ENCODE measurements around the gene BMP7. TPM values are rescaled to one million over a fixed set of nuclear protein-coding genes. Genes with fewer than 3 reads are reported as not detected.

The BMP7 gene
- total RNA-seq, 2 experiments from 2014 or later, result not detected

- Histone ChIP-seq H3K36me3 (ENCODE audit: insufficient read depth, low read length) (no peaks in the 10 kb centered on the region), H3K4me1 (ENCODE audit: insufficient read depth, low read length) (no peaks in the 10 kb centered on the region), H3K27ac (ENCODE audit: low read depth in 1 of 2, low read length in 2 of 2) (no peak overlapping the region), H3K4me3 (ENCODE audit: low read length) (no peak overlapping the region), H3K27me3 (ENCODE audit: control insufficient read depth in 1 of 2, insufficient read depth in 2 of 2, low read length in 2 of 2) (no peaks in the 10 kb centered on the region), H3K9me3 (ENCODE audit: control insufficient read depth in 1 of 2, insufficient read depth in 1 of 2, low read length in 2 of 2) (peaks cover 0 to 4% of the 10 kb centered on the region in 2 experiments)
- no peaks in the 10 kb centered on the region for H3K4me1 Mint-ChIP-seq (ENCODE audit: low read depth)
- no peak for TF ChIP-seq CTCF (IDR thresholded peaks at IDR 0.05)
- CTCF ChIA-PET, result no interaction called here
- intact Hi-C loops (cut with DNase I, micrococcal nuclease), result no loop called here
- no peak overlapping the region for H3K27ac Mint-ChIP-seq
- no peak overlapping the region for H3K4me3 Mint-ChIP-seq
- no peaks in the 10 kb centered on the region for H3K9me3 Mint-ChIP-seq
- ATAC-seq (ENCODE audit: poor library complexity) (no peak), DNase-seq (no peak)
- peaks cover 24% of the 10 kb centered on the region for H3K27me3 Mint-ChIP-seq
- POLR2A ChIA-PET, result no interaction called here
- H3K36me3 Mint-ChIP-seq (ENCODE audit: low read depth), result no peaks in the 10 kb centered on the region
Observed at GRCh38 chr20:57214427-57214826, 52.0 kb downstream of the BMP7 start.

GRCh38 chr20:57213924-57214323, 52.5 kb downstream of the BMP7 start:
- intact Hi-C loops (cut with DNase I, micrococcal nuclease), result no loop called here
- H3K4me1 ChIP-seq (ENCODE audit: insufficient read depth, low read length), result no peaks in the 10 kb centered on the region
- ATAC-seq (ENCODE audit: poor library complexity), result no peak
- Mint-ChIP-seq H3K27me3 (peaks cover 24% of the 10 kb centered on the region), H3K27ac (no peak overlapping the region), H3K4me3 (no peak overlapping the region), H3K9me3 (no peaks in the 10 kb centered on the region), H3K4me1 (ENCODE audit: low read depth) (no peaks in the 10 kb centered on the region), H3K36me3 (ENCODE audit: low read depth) (no peaks in the 10 kb centered on the region)
- POLR2A ChIA-PET, result no interaction called here
- H3K27ac ChIP-seq (ENCODE audit: low read depth in 1 of 2, low read length in 2 of 2), result no peak overlapping the region
- no peak for TF ChIP-seq CTCF (IDR thresholded peaks at IDR 0.05)
- H3K36me3 ChIP-seq (ENCODE audit: insufficient read depth, low read length), result no peaks in the 10 kb centered on the region
- DNase-seq, result no peak
- no peaks in the 10 kb centered on the region for H3K27me3 ChIP-seq (ENCODE audit: control insufficient read depth in 1 of 2, insufficient read depth in 2 of 2, low read length in 2 of 2)
- H3K9me3 ChIP-seq (ENCODE audit: control insufficient read depth in 1 of 2, insufficient read depth in 1 of 2, low read length in 2 of 2), result peaks cover 0 to 4% of the 10 kb centered on the region in 2 experiments
- H3K4me3 ChIP-seq (ENCODE audit: low read length), result no peak overlapping the region
- CTCF ChIA-PET, result no interaction called here

- no peak for DNase-seq
- H3K4me3 ChIP-seq (ENCODE audit: low read length), result no peak overlapping the region
- H3K9me3 ChIP-seq (ENCODE audit: control insufficient read depth in 1 of 2, insufficient read depth in 1 of 2, low read length in 2 of 2), result peaks cover 0 to 4% of the 10 kb centered on the region in 2 experiments
- no peak overlapping the region for H3K27ac ChIP-seq (ENCODE audit: low read depth in 1 of 2, low read length in 2 of 2)
- Mint-ChIP-seq H3K27me3 (peaks cover 28% of the 10 kb centered on the region), H3K36me3 (ENCODE audit: low read depth) (no peaks in the 10 kb centered on the region), H3K4me3 (no peak overlapping the region), H3K27ac (no peak overlapping the region), H3K4me1 (ENCODE audit: low read depth) (no peaks in the 10 kb centered on the region), H3K9me3 (no peaks in the 10 kb centered on the region)
- POLR2A ChIA-PET, result interaction anchor here (0.6 kb wide), 1 partner anchor 32 kb away, joined by 8 read pairs; no protein-coding TSS in a partner anchor
- CTCF ChIA-PET, result no interaction called here
- H3K27me3 ChIP-seq (ENCODE audit: control insufficient read depth in 1 of 2, insufficient read depth in 2 of 2, low read length in 2 of 2), result no peaks in the 10 kb centered on the region
- no peaks in the 10 kb centered on the region for H3K4me1 ChIP-seq (ENCODE audit: insufficient read depth, low read length)
- intact Hi-C loops (cut with DNase I, micrococcal nuclease), result no loop called here
- no peak for TF ChIP-seq CTCF (IDR thresholded peaks at IDR 0.05)
- H3K36me3 ChIP-seq (ENCODE audit: insufficient read depth, low read length), result no peaks in the 10 kb centered on the region
- ATAC-seq (ENCODE audit: poor library complexity), result no peak
Observed at GRCh38 chr20:57213291-57213690, 53.1 kb downstream of the BMP7 start.

Data from CD4-positive, alpha-beta T cell (primary cell).